HAP-1 (cell line): ENCODE measurements around the gene FTO.
A peak's percentile ranks its signal among the peaks of the same experiment; 100 is the strongest.

Experiments
- DNase-seq, 2 experiments: peaks; one replicate each; pipeline ENCODE4 v3.0.0-alpha.2; 2016 to 2020; ENCODE audit warnings: low spot score in 2 of 2
- H3K27me3 ChIP-seq: fragments of 250-450 bp; sonication (Bioruptor Pico); 2 replicates; pipeline ENCODE4 v1.5.1; 2020; ENCODE audit warnings: low read depth, mild to moderate bottlenecking, moderate library complexity
- H3K36me3 ChIP-seq: fragments of 250-450 bp; sonication (Bioruptor Pico); replicated peaks from 2 replicates; pipeline ENCODE4 v1.5.1; 2020; ENCODE audit warnings: mild to moderate bottlenecking
- H3K4me1 ChIP-seq: fragments of 250-450 bp; sonication (Bioruptor Pico); 2 replicates; pipeline ENCODE4 v1.5.1; 2020; ENCODE audit warnings: mild to moderate bottlenecking
- H3K4me3 ChIP-seq: fragments of 250-450 bp; sonication (Bioruptor Pico); 2 replicates; pipeline ENCODE4 v1.5.1; 2020; ENCODE audit warnings: mild to moderate bottlenecking, moderate library complexity
- H3K9me3 ChIP-seq: fragments of 250-450 bp; sonication (Bioruptor Pico); 2 replicates; pipeline ENCODE4 v1.5.1; 2020; ENCODE audit warnings: mild to moderate bottlenecking, moderate library complexity
- in situ Hi-C: fragments of 300-500 bp; cut with MboI; formaldehyde crosslinking; loops from 3 replicates; pipeline ENCODE4 v1.14.3; 2020; ENCODE audit warnings: low sequenced_read_pairs, inconsistent platforms, mixed read lengths

FTO gene

GRCh38 chr16:53925526-53925925, 221.6 kb downstream of the FTO start:
- in situ Hi-C loops, result loop anchor here (25.0 kb wide), 1 partner anchor 1337 kb away; no protein-coding TSS in a partner anchor
- Histone ChIP-seq H3K27me3 (no peaks in the 10 kb centered on the region), H3K4me3 (no peak overlapping the region), H3K36me3 (no peaks in the 10 kb centered on the region), H3K4me1 (no peaks in the 10 kb centered on the region; the same call in 1 of the 2 replicates), H3K9me3 (no peaks in the 10 kb centered on the region)
- no peak for DNase-seq

GRCh38 chr16:53926209-53926608, 222.3 kb downstream of the FTO start:
- Histone ChIP-seq H3K36me3 (no peaks in the 10 kb centered on the region), H3K27me3 (no peaks in the 10 kb centered on the region), H3K4me1 (no peaks in the 10 kb centered on the region), H3K4me3 (no peak overlapping the region), H3K9me3 (no peaks in the 10 kb centered on the region)
- no peak for DNase-seq
- in situ Hi-C loops, result loop anchor here (25.0 kb wide), 1 partner anchor 1336 kb away; no protein-coding TSS in a partner anchor

- no peaks in the 10 kb centered on the region for H3K36me3 ChIP-seq
- H3K4me3 ChIP-seq, result no peak overlapping the region
- H3K9me3 ChIP-seq, result no peaks in the 10 kb centered on the region
- H3K4me1 ChIP-seq, result peaks cover 16% of the 10 kb centered on the region
- in situ Hi-C loops, result loop anchor here (25.0 kb wide), 1 partner anchor 1329 kb away; no protein-coding TSS in a partner anchor
- no peak for DNase-seq
- no peaks in the 10 kb centered on the region for H3K27me3 ChIP-seq
Measured at GRCh38 chr16:53932975-53933374, 229.0 kb downstream of the FTO start.

- H3K9me3 ChIP-seq, result no peaks in the 10 kb centered on the region
- H3K4me3 ChIP-seq, result no peak overlapping the region
- no peak for DNase-seq
- in situ Hi-C loops, result loop anchor here (25.0 kb wide), 1 partner anchor 1329 kb away; no protein-coding TSS in a partner anchor
- no peaks in the 10 kb centered on the region for H3K36me3 ChIP-seq
- H3K4me1 ChIP-seq, result peaks cover 21% of the 10 kb centered on the region
- H3K27me3 ChIP-seq, result no peaks in the 10 kb centered on the region
Measured at GRCh38 chr16:53933407-53933806, 229.5 kb downstream of the FTO start.

GRCh38 chr16:53936052-53936451, 232.1 kb downstream of the FTO start:
- Histone ChIP-seq H3K4me3 (no peak overlapping the region), H3K27me3 (no peaks in the 10 kb centered on the region), H3K9me3 (no peaks in the 10 kb centered on the region), H3K36me3 (no peaks in the 10 kb centered on the region), H3K4me1 (peaks cover 21% of the 10 kb centered on the region)
- in situ Hi-C loops, result loop anchor here (25.0 kb wide), 1 partner anchor 1326 kb away; no protein-coding TSS in a partner anchor
- no peak for DNase-seq

- no peak for DNase-seq
- Histone ChIP-seq H3K36me3 (no peaks in the 10 kb centered on the region), H3K27me3 (no peaks in the 10 kb centered on the region), H3K9me3 (no peaks in the 10 kb centered on the region), H3K4me3 (no peak overlapping the region), H3K4me1 (peaks cover 21% of the 10 kb centered on the region)
- in situ Hi-C loops, result loop anchor here (25.0 kb wide), 1 partner anchor 1326 kb away; no protein-coding TSS in a partner anchor
Measured at GRCh38 chr16:53936529-53936928, 232.6 kb downstream of the FTO start.

GRCh38 chr16:53937161-53937880, 233.4 kb downstream of the FTO start:
- Histone ChIP-seq H3K9me3 (no peaks in the 10 kb centered on the region), H3K36me3 (no peaks in the 10 kb centered on the region), H3K4me3 (no peak overlapping the region), H3K27me3 (no peaks in the 10 kb centered on the region), H3K4me1 (peaks cover 21% of the 10 kb centered on the region)
- peak; percentile 33 to 73 for DNase-seq
- in situ Hi-C loops, result loop anchor here (25.0 kb wide), 1 partner anchor 1325 kb away; no protein-coding TSS in a partner anchor

- DNase-seq, result no peak
- in situ Hi-C loops, result loop anchor here (25.0 kb wide), 1 partner anchor 1318 kb away; no protein-coding TSS in a partner anchor
- Histone ChIP-seq H3K9me3 (no peaks in the 10 kb centered on the region), H3K27me3 (no peaks in the 10 kb centered on the region; the same call in 1 of the 2 replicates), H3K4me1 (no peaks in the 10 kb centered on the region), H3K4me3 (no peak overlapping the region), H3K36me3 (no peaks in the 10 kb centered on the region)
Measured at GRCh38 chr16:53944025-53944424, 240.1 kb downstream of the FTO start.

- in situ Hi-C loops, result loop anchor here (25.0 kb wide), 1 partner anchor 1316 kb away; no protein-coding TSS in a partner anchor
Measured at GRCh38 chr16:53945996-53946395, 242.0 kb downstream of the FTO start.

GRCh38 chr16:53946746-53947386, 242.9 kb downstream of the FTO start:
- Histone ChIP-seq H3K9me3 (no peaks in the 10 kb centered on the region), H3K4me1 (no peaks in the 10 kb centered on the region), H3K36me3 (no peaks in the 10 kb centered on the region), H3K4me3 (no peak overlapping the region), H3K27me3 (no peaks in the 10 kb centered on the region; the same call in 1 of the 2 replicates)
- in situ Hi-C loops, result loop anchor here (25.0 kb wide), 1 partner anchor 1315 kb away; no protein-coding TSS in a partner anchor
- DNase-seq, result no peak

More at GRCh38 chr16:53945996-53946395, 242.0 kb downstream of the FTO start:
- peak; percentile 37 to 50 for DNase-seq
- Histone ChIP-seq H3K9me3 (no peaks in the 10 kb centered on the region), H3K36me3 (no peaks in the 10 kb centered on the region), H3K27me3 (no peaks in the 10 kb centered on the region; the same call in 1 of the 2 replicates), H3K4me1 (no peaks in the 10 kb centered on the region), H3K4me3 (no peak overlapping the region)

GRCh38 chr16:53947642-53948041, 243.7 kb downstream of the FTO start:
- Histone ChIP-seq H3K36me3 (no peaks in the 10 kb centered on the region), H3K4me3 (no peak overlapping the region), H3K27me3 (no peaks in the 10 kb centered on the region; the same call in 1 of the 2 replicates), H3K4me1 (no peaks in the 10 kb centered on the region), H3K9me3 (no peaks in the 10 kb centered on the region)
- DNase-seq, result no peak
- in situ Hi-C loops, result loop anchor here (25.0 kb wide), 1 partner anchor 1315 kb away; no protein-coding TSS in a partner anchor

- H3K27me3 ChIP-seq, result no peaks in the 10 kb centered on the region; the same call in 1 of the 2 replicates
- no peak for DNase-seq
- no peaks in the 10 kb centered on the region for H3K36me3 ChIP-seq
- H3K4me3 ChIP-seq, result no peak overlapping the region
- in situ Hi-C loops, result loop anchor here (25.0 kb wide), 1 partner anchor 1314 kb away; no protein-coding TSS in a partner anchor
- no peaks in the 10 kb centered on the region for H3K9me3 ChIP-seq
- H3K4me1 ChIP-seq, result no peaks in the 10 kb centered on the region
Measured at GRCh38 chr16:53948326-53948725, 244.4 kb downstream of the FTO start.

- H3K4me3 ChIP-seq, result no peak overlapping the region
- DNase-seq, result no peak
- no peaks in the 10 kb centered on the region for H3K9me3 ChIP-seq
- H3K27me3 ChIP-seq, result no peaks in the 10 kb centered on the region
- in situ Hi-C loops, result loop anchor here (25.0 kb wide), 1 partner anchor 1313 kb away; no protein-coding TSS in a partner anchor
- no peaks in the 10 kb centered on the region for H3K4me1 ChIP-seq
- no peaks in the 10 kb centered on the region for H3K36me3 ChIP-seq
Measured at GRCh38 chr16:53948734-53949430, 244.9 kb downstream of the FTO start.
